Hematopoietic multipotent progenitor cell treated with erythropoietin and hydrocortisone succinate and interleukin-3 and kit ligand, for 8 days (in vitro differentiated cells): Measurements from ENCODE around the gene VWF.
"Not testable (repeated sequence)": the region's sequence is repeated elsewhere in the genome, so short reads cannot be mapped to it uniquely, and the experiment has no call there.

Experiments
- DNase-seq: peaks from one replicate; pipeline ENCODE4 v3.0.0-alpha.2; 2015

The VWF gene

DNA sequence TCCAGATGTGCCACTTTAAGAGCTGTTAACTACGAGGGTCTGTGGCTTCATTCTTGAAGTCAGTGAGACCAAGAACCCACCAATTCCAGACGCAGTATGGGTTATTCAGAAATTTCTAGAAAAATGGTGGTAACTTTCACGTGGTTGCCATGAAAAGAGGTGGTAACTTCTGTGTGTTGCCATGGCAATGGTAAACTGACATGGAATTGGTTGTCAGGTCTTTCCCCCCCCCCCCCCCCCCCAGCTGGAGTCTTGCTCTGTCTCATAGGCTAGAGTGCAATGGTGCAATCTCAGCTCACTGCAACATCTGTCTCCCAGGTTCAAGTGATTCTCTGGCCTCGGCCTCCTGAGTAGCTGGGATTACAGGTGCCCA, 18.8 kb upstream of the VWF start:
- no peak for DNase-seq

DNA sequence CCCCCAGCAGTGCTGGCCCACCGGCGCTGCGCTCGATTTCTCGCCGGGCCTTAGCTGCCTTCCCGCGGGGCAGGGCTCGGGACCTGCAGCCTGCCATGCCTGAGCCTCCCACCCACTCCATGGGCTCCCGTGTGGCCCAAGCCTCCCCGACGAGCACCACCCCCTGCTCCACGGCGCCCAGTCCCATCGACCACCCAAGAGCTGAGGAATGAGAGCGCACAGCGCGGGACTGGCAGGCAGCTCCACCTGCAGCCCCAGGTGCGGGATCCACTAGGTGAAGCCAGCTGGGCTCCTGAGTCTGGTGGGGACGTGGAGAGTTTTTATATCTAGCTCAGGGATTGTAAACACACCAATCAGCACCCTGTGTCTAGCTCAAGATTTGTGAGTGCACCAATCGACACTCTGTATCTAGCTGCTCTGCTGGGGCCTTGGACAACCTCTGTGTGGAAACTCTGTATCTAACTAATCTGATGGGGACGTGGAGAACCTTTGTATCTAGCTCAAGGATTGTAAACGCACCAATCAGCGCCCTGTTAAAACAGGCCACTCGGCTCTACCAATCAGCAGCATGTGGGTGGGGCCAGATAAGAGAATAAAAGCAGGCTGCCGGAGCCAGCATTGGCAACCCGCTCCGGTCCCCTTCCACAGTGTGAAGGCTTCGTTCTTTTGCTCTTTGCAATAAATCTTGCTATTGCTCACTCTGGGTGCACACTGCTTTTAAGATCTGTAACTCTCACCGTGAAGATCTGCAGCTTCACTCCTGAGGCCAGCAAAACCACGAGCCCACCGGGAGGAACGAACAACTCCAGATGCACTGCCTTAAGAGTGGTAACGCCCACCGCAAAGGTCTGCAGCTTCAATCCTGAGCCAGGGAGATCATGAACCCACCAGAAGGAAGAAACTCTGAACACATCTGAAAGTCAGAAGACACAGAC, 18.2 kb upstream of the VWF start:
- DNase-seq: not testable (repeated sequence)

DNA sequence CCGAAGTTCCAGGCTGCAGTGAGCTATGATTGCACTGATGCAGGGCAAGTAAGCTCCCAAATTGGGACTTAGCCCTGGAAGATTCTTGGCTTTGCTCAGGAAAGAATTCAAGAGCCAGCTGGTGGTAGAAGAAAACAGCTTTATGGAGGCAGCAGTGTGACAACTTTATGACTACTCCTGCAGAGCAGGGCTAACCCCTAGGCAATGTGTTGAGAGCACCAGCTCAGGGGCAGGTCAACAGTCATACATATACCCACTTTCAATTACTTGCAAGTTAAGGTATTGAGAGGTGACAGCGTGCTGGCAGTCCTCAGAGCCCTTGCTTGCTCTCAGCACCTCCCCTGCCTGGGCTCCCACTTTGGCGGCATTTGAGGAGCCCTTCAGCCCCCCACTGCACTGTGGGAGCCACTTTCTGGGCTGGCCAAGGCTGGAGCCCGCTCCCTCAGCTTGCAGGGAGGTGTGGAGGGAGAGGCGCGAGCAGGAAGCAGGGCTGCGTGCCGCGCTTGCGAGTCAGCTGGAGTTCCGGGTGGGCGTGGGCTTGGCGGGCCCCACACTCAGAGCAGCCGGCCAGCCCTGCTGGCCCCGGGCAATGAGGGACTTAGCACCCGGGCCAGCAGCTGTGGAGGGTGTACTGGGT, 17.4 kb upstream of the VWF start:
- not testable (repeated sequence) for DNase-seq

DNA sequence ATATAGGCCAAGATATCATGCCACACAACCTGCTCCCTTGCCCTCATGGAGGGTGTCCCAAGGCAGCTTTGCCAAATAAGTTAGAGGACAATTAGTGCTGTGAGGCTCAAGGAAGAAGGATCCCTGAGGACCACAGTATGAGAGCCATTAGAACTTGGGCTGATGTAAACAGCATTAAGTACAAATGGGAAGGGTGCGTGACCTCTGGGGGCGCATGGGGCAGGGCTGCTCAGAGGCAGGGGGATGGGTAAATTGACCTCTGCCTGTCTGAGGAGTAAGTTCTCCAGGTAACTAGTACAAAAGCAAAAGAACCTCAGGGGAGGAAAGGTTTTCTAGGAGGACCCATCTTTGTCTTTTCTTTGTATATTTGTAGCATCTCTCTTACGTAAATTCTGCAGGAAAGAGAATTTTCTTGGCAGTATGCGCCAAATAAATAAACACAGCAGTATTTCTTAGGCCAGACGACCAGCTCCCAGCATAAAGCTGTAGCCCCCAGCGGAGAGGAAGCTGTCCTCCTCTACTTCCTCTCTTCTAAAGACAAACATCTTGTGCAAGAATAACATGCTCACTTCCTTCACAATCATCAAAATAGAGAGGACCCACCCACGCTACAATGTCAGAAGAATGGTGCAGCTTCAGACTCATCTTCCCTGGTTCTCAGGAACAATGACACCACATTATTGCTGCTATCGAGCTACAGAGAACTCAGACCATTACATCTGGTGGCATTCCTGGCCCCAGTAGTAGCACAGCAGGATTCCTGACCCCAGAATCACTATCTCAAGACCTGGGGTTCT, 16.4 kb upstream of the VWF start:
- DNase-seq: peak; percentile 7

DNA sequence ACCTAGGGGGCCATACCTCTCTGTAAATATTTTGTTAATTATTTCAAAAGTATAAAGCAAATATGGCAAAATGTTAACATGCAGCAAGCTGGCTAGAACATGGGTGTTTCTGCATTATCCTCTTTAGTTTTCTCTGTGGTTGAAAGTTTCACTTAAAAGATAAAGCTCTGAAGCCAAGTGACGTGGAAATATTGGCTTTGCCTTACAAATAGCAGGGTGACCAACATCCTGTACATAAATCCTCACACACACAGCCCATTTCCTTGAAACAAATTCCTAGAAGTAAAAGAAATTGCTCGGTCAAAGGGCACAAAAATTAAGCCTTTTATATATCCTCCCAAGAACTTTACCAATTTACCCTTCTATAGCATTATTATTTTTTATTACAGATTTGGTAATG, 10.6 kb upstream of the VWF start:
- no peak for DNase-seq

DNA sequence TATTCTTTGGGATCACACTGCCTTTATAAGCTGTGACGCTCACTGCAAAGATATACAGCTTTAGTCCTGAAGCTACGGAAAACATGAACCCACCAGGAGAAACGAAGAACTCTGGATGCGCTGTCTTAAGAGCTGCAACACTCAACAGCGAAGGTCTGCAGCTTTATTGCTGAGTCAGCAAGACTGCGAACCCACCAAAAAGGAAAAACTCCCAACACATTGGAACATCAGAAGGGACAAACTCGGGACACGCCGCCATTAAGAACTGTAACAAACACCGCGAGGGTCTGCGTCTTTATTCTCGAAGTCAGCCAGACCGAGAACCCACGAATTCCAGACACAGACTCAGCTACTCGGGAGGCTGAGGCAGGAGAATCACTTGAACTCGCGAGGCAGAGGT, 9.2 kb upstream of the VWF start:
- no peak for DNase-seq

DNA sequence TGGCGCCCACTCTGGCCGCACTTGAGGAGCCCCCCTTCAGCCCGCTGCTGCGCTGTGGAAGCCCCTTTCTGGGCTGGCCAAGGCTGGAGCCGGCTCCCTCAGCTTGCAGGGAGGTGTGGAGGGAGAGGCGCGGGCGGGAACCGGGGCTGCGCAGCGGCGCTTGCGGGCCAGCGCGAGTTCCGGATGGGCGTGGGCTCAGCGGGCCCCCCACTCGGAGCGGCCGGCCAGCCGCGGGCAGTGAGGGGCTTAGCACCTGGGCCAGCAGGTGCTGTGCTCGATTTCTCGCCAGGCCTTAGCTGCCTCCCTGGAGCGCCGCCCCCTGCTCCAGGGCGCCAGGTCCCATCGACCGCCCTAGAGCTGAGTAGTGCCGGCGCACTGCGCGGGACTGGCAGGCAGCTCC, 8.0 kb upstream of the VWF start:
- no peak for DNase-seq

DNA sequence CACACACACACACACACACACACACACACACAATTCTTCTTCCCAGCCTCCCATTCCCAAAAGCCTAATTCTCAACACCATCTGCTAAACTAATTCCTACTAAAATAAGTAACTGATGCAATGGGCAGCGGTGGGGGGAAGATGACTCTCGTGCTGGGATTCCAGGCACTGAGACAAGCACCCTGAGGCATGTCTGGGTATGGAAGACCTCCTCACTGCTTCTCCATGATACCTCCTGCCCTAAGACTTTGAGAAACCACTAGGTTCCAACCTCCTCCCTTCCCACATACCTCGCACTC, 789 bp upstream of the VWF start:
- no peak for DNase-seq

DNA sequence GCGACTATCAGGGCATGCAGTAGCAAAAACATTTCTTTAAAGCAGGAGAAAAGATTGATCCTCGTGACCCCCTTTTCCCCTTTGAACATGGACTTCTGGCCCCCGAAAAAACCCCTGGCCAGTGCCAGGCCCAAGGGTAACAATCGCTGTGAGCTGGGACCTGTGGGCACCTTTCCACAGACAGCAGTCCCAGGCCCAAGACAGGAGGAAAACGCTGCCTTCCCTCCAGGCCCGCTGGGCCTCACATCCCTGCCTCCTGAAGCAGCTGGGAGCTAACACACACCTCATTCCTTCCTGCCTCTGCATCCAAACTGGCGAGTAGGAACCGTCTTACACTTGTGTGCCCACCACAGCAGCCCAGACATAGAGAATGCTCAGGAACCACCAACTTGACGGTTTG, 1.2 kb downstream of the VWF start:
- DNase-seq: no peak

DNA sequence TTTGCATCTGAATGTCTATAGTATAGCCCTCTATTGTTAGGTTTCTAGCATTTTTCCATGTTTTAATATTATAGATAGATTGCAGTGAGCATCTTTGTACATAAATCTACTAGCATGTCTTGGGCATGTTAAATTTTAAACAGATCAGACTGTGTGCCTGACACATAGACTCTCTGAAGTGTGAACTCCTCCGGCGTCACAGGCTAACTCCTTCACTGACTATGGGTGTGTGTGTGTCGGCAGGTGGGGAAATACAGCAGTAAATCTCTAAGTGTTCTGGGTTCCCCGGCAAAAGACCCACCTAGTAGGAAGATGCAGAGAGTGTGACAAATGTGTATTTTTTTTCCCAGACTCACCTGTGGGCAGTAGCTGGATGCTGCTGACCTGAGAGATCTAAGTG, 2.3 kb downstream of the VWF start:
- no peak for DNase-seq

DNA sequence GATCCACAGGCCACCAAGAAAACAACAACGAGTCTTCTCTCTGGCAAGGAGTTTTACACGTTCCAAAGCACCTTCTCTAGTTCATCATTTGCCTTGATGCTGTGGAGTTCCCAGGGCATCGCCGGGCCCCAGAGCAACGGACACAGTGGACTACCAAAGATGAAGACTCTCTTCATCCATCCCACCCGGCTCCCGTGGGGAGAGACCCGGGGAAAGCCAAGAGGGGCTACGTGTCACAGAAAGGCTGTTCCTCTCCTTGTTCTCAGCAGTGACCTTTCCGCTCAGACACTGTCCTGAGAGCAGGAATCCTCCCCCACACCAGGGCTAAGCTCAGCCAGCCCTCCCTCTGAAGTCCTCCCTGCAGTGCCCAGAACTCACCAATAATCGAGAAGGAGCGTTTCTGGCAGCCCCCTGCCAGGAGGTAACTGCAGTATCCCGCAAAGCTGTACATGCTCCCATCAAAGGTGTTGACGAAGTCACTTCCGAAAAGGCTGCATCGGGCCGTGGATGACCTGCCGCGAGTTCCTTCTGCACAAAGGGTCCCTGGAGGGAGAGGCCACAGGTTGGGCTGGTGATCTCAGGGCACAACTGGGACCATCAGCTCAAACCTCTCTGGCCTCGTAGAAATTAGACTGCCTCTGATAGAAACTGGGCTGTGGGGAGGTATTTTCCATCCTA, 3.5 kb downstream of the VWF start:
- no peak for DNase-seq

DNA sequence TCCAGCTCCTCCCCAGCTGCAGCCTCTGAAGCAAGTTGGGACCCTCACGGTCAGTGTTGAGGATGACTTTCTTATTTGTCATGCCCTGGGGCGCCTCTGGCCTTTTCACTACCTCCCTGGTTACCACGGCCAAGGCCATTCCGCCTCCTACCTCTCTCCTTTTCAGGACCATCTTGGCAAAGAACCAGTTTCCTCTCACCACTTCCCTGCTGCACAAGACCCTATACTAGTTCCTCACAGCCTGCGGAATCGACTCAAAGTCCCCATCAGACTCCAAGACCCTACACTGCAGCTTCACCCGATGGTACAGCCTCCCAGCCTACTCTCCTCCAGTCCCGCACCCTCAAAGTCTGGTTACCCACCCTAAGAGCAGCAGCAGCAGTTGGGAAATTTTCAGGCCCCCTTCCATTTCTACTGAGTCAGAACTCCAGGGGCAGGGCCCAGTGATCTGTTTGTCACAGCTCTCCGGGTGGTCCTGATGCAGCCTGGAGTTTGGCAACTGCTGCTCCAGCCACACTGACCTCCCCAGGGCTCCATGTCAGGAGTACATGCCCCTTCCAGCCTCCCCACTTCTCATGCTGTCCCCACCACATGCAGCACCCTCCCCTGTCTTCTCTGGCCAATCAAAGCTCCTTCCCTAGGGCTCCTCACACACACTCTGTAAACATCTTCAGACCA, 5.4 kb downstream of the VWF start:
- no peak for DNase-seq

DNA sequence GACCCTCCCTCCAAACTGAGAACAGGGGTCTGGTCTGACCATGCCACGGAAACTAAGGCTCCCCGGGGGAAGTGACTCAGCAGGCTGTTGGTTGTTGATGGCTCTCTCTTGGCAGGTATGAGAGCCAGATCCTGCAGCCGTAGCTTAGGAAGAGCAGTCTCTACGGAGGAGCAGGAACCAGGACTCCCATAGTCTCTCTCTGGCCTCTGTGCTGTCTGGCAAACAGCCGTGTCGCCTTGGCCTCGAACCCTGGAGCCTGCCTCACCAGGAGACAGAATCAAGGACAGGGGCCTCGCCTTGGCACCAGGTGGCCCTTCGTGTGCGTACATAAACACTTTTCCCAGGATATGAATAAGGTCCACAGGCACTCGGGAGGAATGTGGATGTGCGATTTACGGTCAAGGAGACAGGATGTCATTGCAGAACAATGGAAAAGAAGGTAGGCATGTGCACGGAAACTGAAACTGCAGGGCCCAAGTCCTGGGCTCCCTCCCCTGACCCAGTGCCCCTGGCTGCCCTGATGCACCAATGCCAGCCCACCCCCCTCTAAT, 7.9 kb downstream of the VWF start:
- DNase-seq: no peak

DNA sequence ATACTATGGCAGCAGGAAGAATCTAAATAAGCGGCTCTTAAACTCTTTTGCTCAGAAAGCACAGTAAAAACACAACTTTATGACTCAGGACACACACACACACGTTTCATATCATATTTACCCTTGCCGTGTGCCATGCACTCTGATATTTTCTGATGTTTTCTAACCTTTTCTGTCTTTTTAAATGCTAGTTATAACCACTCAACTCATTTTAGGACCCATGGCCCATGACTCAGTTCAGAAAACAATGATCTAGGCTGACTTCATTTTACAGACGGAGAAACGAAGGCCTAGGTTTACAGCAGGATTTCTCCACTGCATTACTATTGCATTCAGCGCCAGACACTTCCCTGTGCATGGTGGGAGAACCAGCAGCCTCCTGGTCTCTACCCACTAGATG, 9.1 kb downstream of the VWF start:
- DNase-seq: no peak

DNA sequence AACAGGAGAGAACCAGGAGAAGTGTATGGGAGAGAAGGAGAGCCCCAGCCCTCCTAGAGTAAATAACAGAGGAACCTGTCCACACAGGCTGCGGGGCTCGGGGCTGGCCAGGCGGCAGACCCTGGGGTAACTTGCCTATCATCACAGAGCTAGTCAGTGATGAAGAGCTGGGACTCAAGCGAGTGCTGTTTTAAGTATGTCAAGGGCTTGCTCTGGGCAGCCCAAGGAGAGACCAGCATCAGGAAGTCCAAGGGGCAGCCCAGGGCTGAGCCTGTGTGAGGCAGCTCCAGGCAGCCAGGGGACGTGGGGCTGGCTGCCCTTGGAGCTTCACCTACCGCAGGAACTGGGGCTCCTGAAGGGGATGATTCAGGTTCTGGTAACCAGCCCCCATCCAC, 10.0 kb downstream of the VWF start:
- no peak for DNase-seq

DNA sequence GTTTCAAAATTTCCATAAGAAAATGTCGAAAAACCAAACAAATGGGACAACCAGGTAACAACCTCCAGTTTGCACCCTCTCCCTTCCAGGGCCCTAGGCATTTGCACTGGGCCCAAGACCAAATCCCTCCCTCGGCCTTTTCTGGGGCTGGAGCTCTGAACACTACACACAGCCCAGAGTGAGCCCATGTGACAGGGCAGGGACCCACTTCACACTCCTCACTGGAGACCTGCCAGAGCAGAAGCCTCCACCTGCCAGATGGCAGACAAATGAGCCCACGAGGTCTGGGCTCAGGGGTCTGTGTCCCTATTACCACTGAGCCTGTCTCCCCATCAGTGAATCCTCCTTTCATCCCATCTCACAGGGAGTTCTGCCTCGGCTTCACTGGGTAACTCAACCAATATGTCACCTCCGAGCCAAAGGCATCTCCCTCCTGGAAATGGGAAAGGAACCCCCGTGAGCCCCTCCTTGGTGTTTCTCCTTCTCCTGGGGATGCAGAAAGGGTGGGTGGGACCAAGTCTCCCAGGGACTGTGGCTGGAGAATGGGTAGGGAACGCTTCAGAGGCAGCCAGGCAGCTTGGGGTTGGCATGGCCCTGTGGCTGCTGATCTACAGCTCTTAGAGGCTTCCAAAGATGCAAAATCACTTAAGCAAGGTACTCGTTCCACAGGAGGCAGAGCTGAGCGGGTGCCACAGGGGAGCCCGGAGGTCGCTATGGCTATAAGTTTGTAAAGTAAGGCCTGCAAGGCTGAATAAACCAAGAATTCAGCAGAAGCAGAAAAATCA, 10.6 kb downstream of the VWF start:
- no peak for DNase-seq

DNA sequence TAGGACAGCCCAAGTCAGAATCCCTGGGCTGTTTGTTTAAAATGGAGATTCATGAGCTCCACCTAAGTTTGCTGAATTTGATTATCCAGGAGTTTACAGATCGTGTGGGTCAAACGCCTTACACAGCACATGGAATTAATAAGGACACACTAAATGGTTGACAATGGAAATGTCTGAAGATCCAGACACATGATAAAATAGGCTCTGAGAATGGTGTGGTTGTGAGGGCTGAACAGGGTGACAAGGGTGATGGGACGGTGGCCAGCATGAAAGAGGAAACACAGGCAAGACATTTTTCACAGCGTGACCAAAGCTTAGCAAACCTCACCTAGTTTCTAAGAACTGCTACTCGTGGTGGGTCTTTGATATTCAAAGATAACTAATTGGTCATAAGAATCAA, 12.5 kb downstream of the VWF start:
- peak; percentile 12 for DNase-seq

DNA sequence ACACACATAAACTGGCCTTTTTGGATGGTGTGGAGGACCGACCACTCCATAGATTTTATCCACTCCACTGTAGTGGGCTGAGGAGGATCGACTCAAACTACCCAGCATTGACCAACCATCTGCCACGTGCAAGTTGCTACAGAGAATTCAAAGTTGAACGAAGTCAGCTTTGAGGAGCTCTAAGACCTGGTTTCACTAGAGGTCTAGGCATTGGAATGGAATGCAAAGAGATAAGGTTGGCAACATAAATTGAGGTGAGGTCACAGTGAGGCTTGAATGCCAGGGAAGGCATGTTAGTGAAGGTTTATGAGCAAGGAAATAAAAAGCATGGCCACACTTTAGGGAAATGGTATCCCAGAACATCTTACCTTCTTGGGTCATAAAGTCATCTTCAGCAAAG, 14.5 kb downstream of the VWF start:
- DNase-seq: no peak

DNA sequence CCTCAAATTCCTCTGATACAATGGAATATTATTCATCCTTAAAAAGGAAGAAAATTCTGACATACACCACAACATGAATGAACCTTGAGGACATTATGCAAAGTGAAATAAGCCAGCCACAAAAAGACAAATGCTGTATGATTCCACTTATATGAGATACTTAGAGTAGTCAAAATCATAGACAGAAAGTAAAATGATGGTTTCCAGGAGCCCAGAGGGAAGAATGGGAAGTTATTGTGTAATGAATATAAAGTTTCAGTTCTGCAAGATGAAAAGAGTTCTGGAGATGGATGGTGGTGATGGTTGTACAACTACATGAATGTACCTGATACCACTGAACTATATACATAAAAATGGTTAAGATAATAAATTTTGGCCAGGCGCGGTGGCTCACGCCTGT, 18.3 kb downstream of the VWF start:
- no peak for DNase-seq

DNA sequence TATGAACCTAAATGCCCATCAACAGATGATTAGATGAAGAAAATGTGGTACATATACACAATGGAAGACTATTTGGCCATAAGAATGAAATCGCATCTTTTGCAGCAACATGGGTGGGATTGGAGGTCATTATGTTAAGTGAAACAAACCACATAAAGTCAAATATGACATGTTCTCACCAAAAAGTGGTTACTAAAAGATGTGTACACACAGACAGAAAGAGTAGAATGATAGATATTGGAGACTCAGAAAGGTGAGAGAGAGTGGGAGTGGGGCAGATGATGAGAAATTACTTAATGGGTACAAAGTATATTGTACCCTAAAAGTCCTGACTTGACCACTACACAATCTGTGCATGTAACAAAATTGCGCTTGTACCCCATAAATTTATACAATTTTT, 19.6 kb downstream of the VWF start:
- DNase-seq: no peak

DNA sequence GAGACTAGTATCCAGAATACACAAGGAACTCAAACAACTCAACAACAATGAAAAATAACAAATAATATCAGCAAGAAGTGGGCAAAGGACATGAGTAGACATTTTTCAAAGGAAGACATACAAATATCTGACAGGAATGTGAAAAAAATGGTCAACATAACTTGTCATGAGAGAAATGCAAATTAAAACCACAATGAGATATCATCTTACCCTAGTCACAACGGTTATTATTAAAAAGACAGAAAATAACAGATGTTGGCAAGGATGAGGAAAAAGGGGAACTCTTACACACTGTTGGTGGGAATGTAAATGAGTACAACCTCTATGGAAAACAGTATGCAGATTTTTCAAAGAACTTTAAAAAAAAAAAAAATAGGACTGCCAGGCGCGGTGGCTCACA, 20.4 kb downstream of the VWF start:
- DNase-seq: peak; percentile 66

DNA sequence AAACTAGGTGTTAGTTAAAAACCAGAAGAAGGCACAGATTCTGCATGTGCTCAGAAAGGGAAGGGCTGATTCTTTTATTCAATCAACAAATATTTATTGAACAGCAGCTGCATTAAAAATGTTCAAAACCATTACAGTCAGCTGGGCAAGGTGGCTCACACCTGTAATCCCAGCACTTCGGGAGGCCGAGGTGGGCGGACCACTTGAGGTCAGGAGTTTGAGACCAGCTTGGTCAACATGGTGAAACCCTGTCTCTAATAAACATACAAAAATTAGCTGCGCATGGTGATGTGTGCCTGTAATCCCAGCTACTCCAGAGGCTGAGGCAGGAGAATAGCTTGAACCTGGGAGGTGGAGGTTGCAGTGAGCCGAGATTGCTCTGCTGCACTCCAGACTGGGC, 22.4 kb downstream of the VWF start:
- DNase-seq: not testable (repeated sequence)
